GM23338 (cell line): ENCODE measurements around the gene FAM13A. TPM values are rescaled to one million over a fixed set of nuclear protein-coding genes. Genes with fewer than 3 reads are reported as not detected.
"Not testable (repeated sequence)": the region's sequence is repeated elsewhere in the genome, so short reads cannot be mapped to it uniquely, and the experiment has no call there.

ENCODE experiments used
- ATAC-seq: fragments of 200-7000 bp; cut with Tn5 transposase; 3 replicates; pipeline ENCODE4 v1.9.1; 2020
- DNase-seq: peaks from one replicate; pipeline ENCODE4 v3.0.0-alpha.2; 2015; ENCODE audit warnings: low spot score
- H2AFZ ChIP-seq: fragments of 200-600 bp; sonication (generic); 2 replicates; pipeline ENCODE4 v1.8.0; 2016; ENCODE audit warnings: antibody characterized with exemption, mild to moderate bottlenecking, moderate library complexity
- H3F3A ChIP-seq: fragments of 200-600 bp; sonication (generic); replicated peaks from 2 replicates; pipeline ENCODE4 v1.8.0; 2017; ENCODE audit warnings: antibody characterized with exemption, mixed run types, low read depth
- H3K27ac ChIP-seq: fragments of 200-600 bp; sonication (generic); 2 replicates; pipeline ENCODE4 v1.6.1; 2016; ENCODE audit warnings: low read depth
- H3K27me3 ChIP-seq: fragments of 200-600 bp; sonication (generic); 2 replicates; pipeline ENCODE4 v1.8.0; 2016; ENCODE audit warnings: mild to moderate bottlenecking, mixed run types, moderate library complexity; ENCODE audit not compliant: insufficient read depth
- H3K36me3 ChIP-seq: fragments of 200-600 bp; sonication (generic); 2 replicates; pipeline ENCODE4 v1.8.0; 2016; ENCODE audit warnings: mild to moderate bottlenecking; ENCODE audit not compliant: insufficient read depth
- H3K4me1 ChIP-seq: fragments of 200-600 bp; sonication (generic); 2 replicates; pipeline ENCODE4 v1.8.0; 2016; ENCODE audit warnings: mild to moderate bottlenecking, moderate library complexity; ENCODE audit not compliant: insufficient read depth
- H3K4me2 ChIP-seq: fragments of 200-600 bp; sonication (generic); 2 replicates; pipeline ENCODE4 v1.7.1; 2017; ENCODE audit warnings: mixed run types
- H3K4me3 ChIP-seq: fragments of 200-600 bp; sonication (generic); 2 replicates; pipeline ENCODE4 v1.6.1; 2016; ENCODE audit warnings: mixed run types
- H3K79me2 ChIP-seq: fragments of 200-600 bp; sonication (generic); replicated peaks from 2 replicates; pipeline ENCODE4 v1.8.0; 2017; ENCODE audit warnings: mild to moderate bottlenecking; ENCODE audit not compliant: insufficient read depth
- H3K9me2 ChIP-seq: fragments of 200-600 bp; sonication (generic); 2 replicates; pipeline ENCODE4 v1.8.0; 2017; ENCODE audit not compliant: insufficient read depth
- H4K20me1 ChIP-seq: fragments of 200-600 bp; sonication (generic); replicated peaks from 2 replicates; pipeline ENCODE4 v1.8.0; 2017; ENCODE audit warnings: mild to moderate bottlenecking; ENCODE audit not compliant: insufficient read depth
- H3K27ac Mint-ChIP-seq: 2 replicates; pipeline ENCODE4 v1.8.0; 2020; ENCODE audit warnings: inconsistent platforms, mild to moderate bottlenecking, moderate library complexity, mixed read lengths
- H3K27me3 Mint-ChIP-seq: 3 replicates; pipeline ENCODE4 v1.8.0; 2022; ENCODE audit warnings: low read depth, mild to moderate bottlenecking, moderate library complexity, mixed read lengths, inconsistent platforms; ENCODE audit not compliant: insufficient read depth, poor library complexity
- H3K36me3 Mint-ChIP-seq: 3 replicates; pipeline ENCODE4 v1.8.0; 2021; ENCODE audit warnings: low read depth, mild to moderate bottlenecking, inconsistent platforms, moderate library complexity, mixed read lengths
- H3K4me1 Mint-ChIP-seq: 3 replicates; pipeline ENCODE4 v1.8.0; 2020; ENCODE audit warnings: mild to moderate bottlenecking, inconsistent platforms, mixed read lengths
- H3K4me3 Mint-ChIP-seq: 3 replicates; pipeline ENCODE4 v1.8.0; 2021; ENCODE audit warnings: moderate library complexity, mild to moderate bottlenecking, inconsistent platforms, mixed read lengths
- H3K9me3 Mint-ChIP-seq: 3 replicates; pipeline ENCODE4 v1.8.0; 2020; ENCODE audit warnings: moderate library complexity, mild to moderate bottlenecking, inconsistent platforms, mixed read lengths
- EZH2phosphoT487 ChIP-seq: fragments of 200-600 bp; sonication (generic); IDR thresholded peaks from one replicate; pipeline ENCODE4 v1.8.1; 2018; ENCODE audit warnings: antibody characterized with exemption; ENCODE audit not compliant: unreplicated experiment
- POLR2AphosphoS5 ChIP-seq: IDR thresholded peaks from 2 replicates; pipeline ENCODE4 v1.6.1; 2016; ENCODE audit warnings: antibody characterized with exemption, low read depth
- STAT1 ChIP-seq: IDR thresholded peaks from one replicate; pipeline ENCODE4 v1.6.1; 2016; ENCODE audit warnings: antibody characterized with exemption; ENCODE audit not compliant: unreplicated experiment
- polyA plus RNA-seq: library from polyadenylated mRNA; unstranded; fragments of >200 nt; fragmentation: Nextera tagmentation; extraction: Ambion mirVana; gene quantifications from 2 replicates; pipeline ENCODE4 v1.2.1, GENCODE V29; 2016
- total RNA-seq: library from RNA; depleted of rRNA; stranded (reverse); fragments of >200 nt; shearing (Covaris generic); gene quantifications from 2 replicates; pipeline ENCODE4 v1.2.3, GENCODE V29; 2014
- TF ChIP-seq, protein P1 (sequence below): fragments of 250-450 bp; sonication (Bioruptor Pico); IDR thresholded peaks from 2 replicates; pipeline ENCODE4 v1.5.0; 2020; ENCODE audit warnings: mild to moderate bottlenecking, moderate library complexity
- TF ChIP-seq, protein P2 (sequence below), 2 experiments: fragments of 200-600 bp in 1 of 2; sonication (generic) in 1 of 2; conservative IDR thresholded peaks; 2 replicates each; pipeline versions ENCODE4 v1.5.1 to v1.6.1; 2016 to 2017; ENCODE audit warnings: antibody characterized with exemption in 2 of 2, low read depth in 2 of 2, mild to moderate bottlenecking in 2 of 2, moderate library complexity in 1 of 2
- TF ChIP-seq, protein P3 (sequence below): IDR thresholded peaks from 2 replicates; pipeline ENCODE4 v1.6.1; 2016; ENCODE audit warnings: antibody characterized with exemption

The FAM13A gene
- total and polyA plus RNA-seq, 2 experiments from 2014 or later: 13.9 to 28.4 TPM

DNA sequence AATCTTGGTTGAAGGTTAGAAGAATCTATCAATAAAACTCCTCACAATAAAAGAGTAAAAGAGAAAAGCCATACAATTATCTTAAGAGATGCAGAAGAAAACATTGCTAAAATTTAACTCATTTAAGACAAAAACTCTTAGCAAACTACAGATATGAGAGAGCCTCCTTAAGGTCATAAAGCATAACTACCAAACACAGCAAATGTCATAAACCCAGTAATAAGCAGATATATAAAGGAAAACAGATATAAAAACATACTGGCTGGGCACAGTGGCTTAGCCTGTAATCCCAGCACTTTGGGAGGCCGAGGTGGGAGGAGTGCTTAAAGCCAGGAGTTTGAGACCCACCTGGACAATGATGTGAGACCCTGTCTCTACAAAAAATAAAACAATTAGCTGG lies 165.3 kb downstream of the FAM13A start (continued):
- TF ChIP-seq, protein P1, sequence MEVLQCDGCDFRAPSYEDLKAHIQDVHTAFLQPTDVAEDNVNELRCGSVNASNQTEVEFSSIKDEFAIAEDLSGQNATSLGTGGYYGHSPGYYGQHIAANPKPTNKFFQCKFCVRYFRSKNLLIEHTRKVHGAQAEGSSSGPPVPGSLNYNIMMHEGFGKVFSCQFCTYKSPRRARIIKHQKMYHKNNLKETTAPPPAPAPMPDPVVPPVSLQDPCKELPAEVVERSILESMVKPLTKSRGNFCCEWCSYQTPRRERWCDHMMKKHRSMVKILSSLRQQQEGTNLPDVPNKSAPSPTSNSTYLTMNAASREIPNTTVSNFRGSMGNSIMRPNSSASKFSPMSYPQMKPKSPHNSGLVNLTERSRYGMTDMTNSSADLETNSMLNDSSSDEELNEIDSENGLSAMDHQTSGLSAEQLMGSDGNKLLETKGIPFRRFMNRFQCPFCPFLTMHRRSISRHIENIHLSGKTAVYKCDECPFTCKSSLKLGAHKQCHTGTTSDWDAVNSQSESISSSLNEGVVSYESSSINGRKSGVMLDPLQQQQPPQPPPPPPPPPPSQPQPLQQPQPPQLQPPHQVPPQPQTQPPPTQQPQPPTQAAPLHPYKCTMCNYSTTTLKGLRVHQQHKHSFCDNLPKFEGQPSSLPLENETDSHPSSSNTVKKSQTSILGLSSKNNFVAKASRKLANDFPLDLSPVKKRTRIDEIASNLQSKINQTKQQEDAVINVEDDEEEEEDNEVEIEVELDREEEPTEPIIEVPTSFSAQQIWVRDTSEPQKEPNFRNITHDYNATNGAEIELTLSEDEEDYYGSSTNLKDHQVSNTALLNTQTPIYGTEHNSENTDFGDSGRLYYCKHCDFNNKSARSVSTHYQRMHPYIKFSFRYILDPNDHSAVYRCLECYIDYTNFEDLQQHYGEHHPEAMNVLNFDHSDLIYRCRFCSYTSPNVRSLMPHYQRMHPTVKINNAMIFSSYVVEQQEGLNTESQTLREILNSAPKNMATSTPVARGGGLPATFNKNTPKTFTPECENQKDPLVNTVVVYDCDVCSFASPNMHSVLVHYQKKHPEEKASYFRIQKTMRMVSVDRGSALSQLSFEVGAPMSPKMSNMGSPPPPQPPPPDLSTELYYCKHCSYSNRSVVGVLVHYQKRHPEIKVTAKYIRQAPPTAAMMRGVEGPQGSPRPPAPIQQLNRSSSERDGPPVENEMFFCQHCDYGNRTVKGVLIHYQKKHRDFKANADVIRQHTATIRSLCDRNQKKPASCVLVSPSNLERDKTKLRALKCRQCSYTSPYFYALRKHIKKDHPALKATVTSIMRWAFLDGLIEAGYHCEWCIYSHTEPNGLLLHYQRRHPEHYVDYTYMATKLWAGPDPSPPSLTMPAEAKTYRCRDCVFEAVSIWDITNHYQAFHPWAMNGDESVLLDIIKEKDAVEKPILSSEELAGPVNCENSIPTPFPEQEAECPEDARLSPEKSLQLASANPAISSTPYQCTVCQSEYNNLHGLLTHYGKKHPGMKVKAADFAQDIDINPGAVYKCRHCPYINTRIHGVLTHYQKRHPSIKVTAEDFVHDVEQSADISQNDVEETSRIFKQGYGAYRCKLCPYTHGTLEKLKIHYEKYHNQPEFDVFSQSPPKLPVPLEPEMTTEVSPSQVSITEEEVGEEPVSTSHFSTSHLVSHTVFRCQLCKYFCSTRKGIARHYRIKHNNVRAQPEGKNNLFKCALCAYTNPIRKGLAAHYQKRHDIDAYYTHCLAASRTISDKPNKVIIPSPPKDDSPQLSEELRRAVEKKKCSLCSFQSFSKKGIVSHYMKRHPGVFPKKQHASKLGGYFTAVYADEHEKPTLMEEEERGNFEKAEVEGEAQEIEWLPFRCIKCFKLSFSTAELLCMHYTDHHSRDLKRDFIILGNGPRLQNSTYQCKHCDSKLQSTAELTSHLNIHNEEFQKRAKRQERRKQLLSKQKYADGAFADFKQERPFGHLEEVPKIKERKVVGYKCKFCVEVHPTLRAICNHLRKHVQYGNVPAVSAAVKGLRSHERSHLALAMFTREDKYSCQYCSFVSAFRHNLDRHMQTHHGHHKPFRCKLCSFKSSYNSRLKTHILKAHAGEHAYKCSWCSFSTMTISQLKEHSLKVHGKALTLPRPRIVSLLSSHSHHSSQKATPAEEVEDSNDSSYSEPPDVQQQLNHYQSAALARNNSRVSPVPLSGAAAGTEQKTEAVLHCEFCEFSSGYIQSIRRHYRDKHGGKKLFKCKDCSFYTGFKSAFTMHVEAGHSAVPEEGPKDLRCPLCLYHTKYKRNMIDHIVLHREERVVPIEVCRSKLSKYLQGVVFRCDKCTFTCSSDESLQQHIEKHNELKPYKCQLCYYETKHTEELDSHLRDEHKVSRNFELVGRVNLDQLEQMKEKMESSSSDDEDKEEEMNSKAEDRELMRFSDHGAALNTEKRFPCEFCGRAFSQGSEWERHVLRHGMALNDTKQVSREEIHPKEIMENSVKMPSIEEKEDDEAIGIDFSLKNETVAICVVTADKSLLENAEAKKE (CRISPR knock-in tag): no peak

DNA sequence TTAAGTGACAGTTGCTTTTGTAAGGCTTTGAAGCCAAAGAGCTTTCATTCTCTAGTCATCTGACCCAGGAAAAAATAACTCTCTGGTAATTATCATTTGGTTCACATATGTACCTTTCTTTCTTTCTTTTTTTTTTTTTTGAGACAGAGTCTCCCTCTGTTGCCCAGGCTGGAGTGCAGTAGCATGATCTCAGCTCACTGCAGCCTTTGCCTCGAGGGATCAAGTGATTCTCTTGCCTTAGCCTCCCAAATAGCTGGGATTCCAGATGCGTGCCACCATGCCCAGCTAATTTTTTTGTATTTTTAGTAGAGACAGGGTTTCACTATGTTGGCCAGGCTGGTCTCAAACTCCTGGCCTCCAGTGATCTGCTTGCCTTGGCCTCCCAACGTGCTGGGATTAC lies 169.6 kb downstream of the FAM13A start:
- not testable (repeated sequence) for H4K20me1 ChIP-seq, ATAC-seq, DNase-seq, H3K36me3 Mint-ChIP-seq, H3K4me1 Mint-ChIP-seq, H3K36me3 ChIP-seq, H3K9me3 Mint-ChIP-seq, H3K27ac Mint-ChIP-seq, H3K4me2 ChIP-seq, H3K27me3 ChIP-seq, H2AFZ ChIP-seq, H3K4me3 Mint-ChIP-seq, H3K4me1 ChIP-seq, H3K27ac ChIP-seq, H3K79me2 ChIP-seq, H3K4me3 ChIP-seq, H3F3A ChIP-seq, H3K9me2 ChIP-seq, H3K27me3 Mint-ChIP-seq

DNA sequence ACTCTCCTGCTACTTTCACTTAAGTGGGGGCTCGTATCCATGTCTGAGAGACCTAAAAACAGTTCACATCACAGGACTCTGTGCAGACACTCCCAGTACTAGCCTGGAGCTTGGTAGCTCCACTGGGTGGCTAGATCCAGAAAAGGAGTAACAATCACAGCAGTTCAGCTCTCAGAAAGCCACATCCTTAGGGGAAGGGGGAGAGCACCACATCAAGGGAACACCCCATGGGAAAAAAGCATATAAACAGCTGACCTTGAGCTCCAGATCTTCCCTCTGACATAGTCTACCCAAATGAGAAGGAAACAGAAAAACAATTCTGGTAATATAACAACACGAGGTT lies 175.8 kb downstream of the FAM13A start:
- H3K27ac Mint-ChIP-seq: peak overlapping the region; percentile 79
- peaks cover 4% of the 10 kb centered on the region; the same call in 1 of the 2 replicates for H3K4me1 ChIP-seq
- no peak overlapping the region for H3K4me3 Mint-ChIP-seq
- H3K9me3 Mint-ChIP-seq: no peaks in the 10 kb centered on the region
- TF ChIP-seq, protein P2, sequence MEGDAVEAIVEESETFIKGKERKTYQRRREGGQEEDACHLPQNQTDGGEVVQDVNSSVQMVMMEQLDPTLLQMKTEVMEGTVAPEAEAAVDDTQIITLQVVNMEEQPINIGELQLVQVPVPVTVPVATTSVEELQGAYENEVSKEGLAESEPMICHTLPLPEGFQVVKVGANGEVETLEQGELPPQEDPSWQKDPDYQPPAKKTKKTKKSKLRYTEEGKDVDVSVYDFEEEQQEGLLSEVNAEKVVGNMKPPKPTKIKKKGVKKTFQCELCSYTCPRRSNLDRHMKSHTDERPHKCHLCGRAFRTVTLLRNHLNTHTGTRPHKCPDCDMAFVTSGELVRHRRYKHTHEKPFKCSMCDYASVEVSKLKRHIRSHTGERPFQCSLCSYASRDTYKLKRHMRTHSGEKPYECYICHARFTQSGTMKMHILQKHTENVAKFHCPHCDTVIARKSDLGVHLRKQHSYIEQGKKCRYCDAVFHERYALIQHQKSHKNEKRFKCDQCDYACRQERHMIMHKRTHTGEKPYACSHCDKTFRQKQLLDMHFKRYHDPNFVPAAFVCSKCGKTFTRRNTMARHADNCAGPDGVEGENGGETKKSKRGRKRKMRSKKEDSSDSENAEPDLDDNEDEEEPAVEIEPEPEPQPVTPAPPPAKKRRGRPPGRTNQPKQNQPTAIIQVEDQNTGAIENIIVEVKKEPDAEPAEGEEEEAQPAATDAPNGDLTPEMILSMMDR (conservative IDR thresholded peaks at IDR 0.05; ENCODE audit: low read depth in 2 of 2): no peak
- no peak for TF ChIP-seq POLR2AphosphoS5
- no peak for TF ChIP-seq EZH2phosphoT487
- no peak for TF ChIP-seq STAT1
- TF ChIP-seq, protein P3, sequence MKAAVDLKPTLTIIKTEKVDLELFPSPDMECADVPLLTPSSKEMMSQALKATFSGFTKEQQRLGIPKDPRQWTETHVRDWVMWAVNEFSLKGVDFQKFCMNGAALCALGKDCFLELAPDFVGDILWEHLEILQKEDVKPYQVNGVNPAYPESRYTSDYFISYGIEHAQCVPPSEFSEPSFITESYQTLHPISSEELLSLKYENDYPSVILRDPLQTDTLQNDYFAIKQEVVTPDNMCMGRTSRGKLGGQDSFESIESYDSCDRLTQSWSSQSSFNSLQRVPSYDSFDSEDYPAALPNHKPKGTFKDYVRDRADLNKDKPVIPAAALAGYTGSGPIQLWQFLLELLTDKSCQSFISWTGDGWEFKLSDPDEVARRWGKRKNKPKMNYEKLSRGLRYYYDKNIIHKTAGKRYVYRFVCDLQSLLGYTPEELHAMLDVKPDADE: no peak
- H4K20me1 ChIP-seq: no peaks in the 10 kb centered on the region
- no peaks in the 10 kb centered on the region for H3F3A ChIP-seq
- no peaks in the 10 kb centered on the region for H3K9me2 ChIP-seq
- H3K4me1 Mint-ChIP-seq: peaks cover 17% of the 10 kb centered on the region
- DNase-seq: no peak
- H3K79me2 ChIP-seq: no peaks in the 10 kb centered on the region; the same call in 1 of the 2 replicates
- no peaks in the 10 kb centered on the region for H3K36me3 ChIP-seq
- no peak overlapping the region for H3K27ac ChIP-seq
- no peak; the same call in 1 of the 3 replicates for ATAC-seq
- H3K4me3 ChIP-seq: no peak overlapping the region
- H3K36me3 Mint-ChIP-seq: peaks cover 3% of the 10 kb centered on the region; the same call in 1 of the 3 replicates
- no peak overlapping the region for H3K4me2 ChIP-seq
- no peak overlapping the region for H2AFZ ChIP-seq
- peaks cover 2% of the 10 kb centered on the region for H3K27me3 Mint-ChIP-seq
- H3K27me3 ChIP-seq: no peaks in the 10 kb centered on the region
